A549 (cell line): ENCODE data around the gene HDAC5.

Experiments
- BHLHE40 ChIP-seq: IDR thresholded peaks from 2 replicates; pipeline ENCODE4 v1.6.1; 2012; ENCODE audit warnings: low read depth, low read length, inconsistent platforms
- HOXA7 ChIP-seq: fragments of 250-450 bp; sonication (Bioruptor Pico); IDR thresholded peaks from 2 replicates; pipeline ENCODE4 v1.5.0; 2020; ENCODE audit warnings: mild to moderate bottlenecking, moderate library complexity
- MAZ ChIP-seq: fragments of 150-350 bp; IDR thresholded peaks from 2 replicates; pipeline ENCODE4 v1.6.1; 2014; ENCODE audit warnings: antibody characterized with exemption, low read depth, low read length, borderline replicate concordance
- POLR2A ChIP-seq: IDR thresholded peaks from 2 replicates; pipeline ENCODE4 v1.6.1; 2012; ENCODE audit warnings: mild to moderate bottlenecking, low read length
- SREBF2 ChIP-seq: fragments of 450-650 bp; IDR thresholded peaks from 2 replicates; pipeline ENCODE4 v1.6.1; 2014; ENCODE audit warnings: mild to moderate bottlenecking, moderate library complexity
- TF ChIP-seq, protein P1 (sequence below): fragments of >200 bp; sonication (Bioruptor Twin); formaldehyde crosslinking; IDR thresholded peaks from 3 replicates; pipeline ENCODE4 v1.5.1; 2016

DNA sequence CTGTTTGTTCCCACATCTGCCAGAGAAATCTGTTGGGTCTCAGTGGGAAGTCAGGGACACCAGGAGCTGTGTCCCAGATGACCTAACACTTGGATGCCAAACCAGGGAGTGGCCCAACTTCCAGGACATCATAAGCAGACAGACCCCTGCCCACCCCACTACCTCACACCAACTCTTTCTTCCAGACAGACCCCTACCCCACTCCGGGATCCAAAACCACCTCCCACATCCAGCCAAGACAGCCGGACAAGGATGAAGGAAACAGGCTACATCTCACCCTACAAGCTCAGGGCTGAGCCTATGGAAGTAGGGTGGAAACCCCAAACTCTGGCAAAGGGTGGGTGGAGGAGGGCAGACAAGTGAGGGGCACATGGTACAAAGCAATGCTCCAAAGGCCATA, 3.6 kb downstream of the HDAC5 start:
- TF ChIP-seq MAZ = no peak
- TF ChIP-seq, protein P1, sequence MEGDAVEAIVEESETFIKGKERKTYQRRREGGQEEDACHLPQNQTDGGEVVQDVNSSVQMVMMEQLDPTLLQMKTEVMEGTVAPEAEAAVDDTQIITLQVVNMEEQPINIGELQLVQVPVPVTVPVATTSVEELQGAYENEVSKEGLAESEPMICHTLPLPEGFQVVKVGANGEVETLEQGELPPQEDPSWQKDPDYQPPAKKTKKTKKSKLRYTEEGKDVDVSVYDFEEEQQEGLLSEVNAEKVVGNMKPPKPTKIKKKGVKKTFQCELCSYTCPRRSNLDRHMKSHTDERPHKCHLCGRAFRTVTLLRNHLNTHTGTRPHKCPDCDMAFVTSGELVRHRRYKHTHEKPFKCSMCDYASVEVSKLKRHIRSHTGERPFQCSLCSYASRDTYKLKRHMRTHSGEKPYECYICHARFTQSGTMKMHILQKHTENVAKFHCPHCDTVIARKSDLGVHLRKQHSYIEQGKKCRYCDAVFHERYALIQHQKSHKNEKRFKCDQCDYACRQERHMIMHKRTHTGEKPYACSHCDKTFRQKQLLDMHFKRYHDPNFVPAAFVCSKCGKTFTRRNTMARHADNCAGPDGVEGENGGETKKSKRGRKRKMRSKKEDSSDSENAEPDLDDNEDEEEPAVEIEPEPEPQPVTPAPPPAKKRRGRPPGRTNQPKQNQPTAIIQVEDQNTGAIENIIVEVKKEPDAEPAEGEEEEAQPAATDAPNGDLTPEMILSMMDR = no peak
- no peak for TF ChIP-seq HOXA7 (CRISPR knock-in tag)
- no peak for TF ChIP-seq BHLHE40
- no peak for TF ChIP-seq POLR2A
- no peak for TF ChIP-seq SREBF2
